Measurements from ENCODE around the gene EMC6.

The EMC6 gene

GRCh38 chr17:3681057-3681456, 12.4 kb downstream of the EMC6 start:
- no peak for TF ChIP-seq CTCF (IDR thresholded peaks at IDR 0.05)
- H3K27ac ChIP-seq = no peak overlapping the region
- no peak overlapping the region for H3K4me3 ChIP-seq
- no peak for DNase-seq (ENCODE audit: low spot score)

GRCh38 chr17:3681565-3681964, 13.0 kb downstream of the EMC6 start:
- no peak overlapping the region for H3K4me3 ChIP-seq
- DNase-seq (ENCODE audit: low spot score) = no peak
- TF ChIP-seq CTCF (IDR thresholded peaks at IDR 0.05) = no peak
- H3K27ac ChIP-seq = no peak overlapping the region

GRCh38 chr17:3682033-3682432, 13.4 kb downstream of the EMC6 start:
- TF ChIP-seq CTCF (IDR thresholded peaks at IDR 0.05) = no peak
- Histone ChIP-seq H3K4me3 (no peak overlapping the region), H3K27ac (no peak overlapping the region)
- no peak for DNase-seq (ENCODE audit: low spot score)

- H3K27ac ChIP-seq = no peak overlapping the region
- H3K4me3 ChIP-seq = no peak overlapping the region
- peak; percentile 80 for TF ChIP-seq CTCF (IDR thresholded peaks at IDR 0.05)
- DNase-seq (ENCODE audit: low spot score) = no peak
Observed at GRCh38 chr17:3683054-3683511, 14.5 kb downstream of the EMC6 start.

- Histone ChIP-seq H3K27ac (no peak overlapping the region), H3K4me3 (no peak overlapping the region)
- no peak for DNase-seq (ENCODE audit: low spot score)
- TF ChIP-seq CTCF (IDR thresholded peaks at IDR 0.05) = no peak
Observed at GRCh38 chr17:3685174-3685573, 16.6 kb downstream of the EMC6 start.

GRCh38 chr17:3688027-3688553, 19.5 kb downstream of the EMC6 start:
- no peak for TF ChIP-seq CTCF (IDR thresholded peaks at IDR 0.05)
- no peak for DNase-seq (ENCODE audit: low spot score)
- Histone ChIP-seq H3K27ac (no peak overlapping the region), H3K4me3 (no peak overlapping the region)

GRCh38 chr17:3688852-3689261, 20.2 kb downstream of the EMC6 start:
- H3K4me3 ChIP-seq = no peak overlapping the region
- no peak for TF ChIP-seq CTCF (IDR thresholded peaks at IDR 0.05)
- DNase-seq (ENCODE audit: low spot score) = no peak
- H3K27ac ChIP-seq = no peak overlapping the region

Measured in coronary artery (tissue), 2 donors.